SK-N-SH (cell line): Measurements from ENCODE around the gene TBP. TPM values are rescaled to one million over a fixed set of nuclear protein-coding genes. Genes with fewer than 3 reads are reported as not detected.

Source experiments
- CTCF ChIA-PET: fragments of 300-600, 350-600 bp; formaldehyde crosslinking; extraction: SDS; loops from one replicate; lab custom pipeline; 2021; lab: Yijun Ruan, JAX
- POLR2A ChIA-PET: fragments of 350-600 bp; sonication (Branson Sonifier 250); formaldehyde crosslinking; extraction: SDS; loops from one replicate; lab custom pipeline; 2020; ENCODE audit warnings: antibody characterized with exemption, inconsistent platforms; lab: Yijun Ruan, JAX
- DNase-seq: peaks from one replicate; pipeline ENCODE4 v3.0.0; 2012
- H2AFZ ChIP-seq: fragments of 200-600 bp; sonication (generic); 2 replicates; pipeline ENCODE4 v1.8.1; 2016; ENCODE audit warnings: antibody characterized with exemption, mild to moderate bottlenecking, low read depth
- H3F3A ChIP-seq: fragments of 200-600 bp; sonication (generic); replicated peaks from 2 replicates; pipeline ENCODE3; 2016; ENCODE audit warnings: antibody characterized with exemption, mild to moderate bottlenecking; ENCODE audit not compliant: insufficient read depth
- H3K27ac ChIP-seq, 2 experiments: fragments of 200-500 bp in 1 of 2; fragments of 200-600 bp in 1 of 2; sonication (Bioruptor generic) in 1 of 2; sonication (generic), shearing (Covaris generic) in 1 of 2; 2 replicates each; pipeline versions ENCODE4 v1.5.1 to v1.6.1; 2014 to 2016; ENCODE audit warnings: low read depth in 2 of 2, inconsistent platforms in 1 of 2, low read length in 1 of 2, mild to moderate bottlenecking in 1 of 2, mixed read lengths in 1 of 2
- H3K27me3 ChIP-seq: fragments of 200-600 bp; sonication (generic), shearing (Covaris generic); 2 replicates; pipeline ENCODE4 v1.6.1; 2016; ENCODE audit warnings: mixed run types; ENCODE audit not compliant: insufficient read depth
- H3K36me3 ChIP-seq, 2 experiments: fragments of 200-500 bp in 1 of 2; fragments of 200-600 bp in 1 of 2; sonication (Bioruptor generic) in 1 of 2; sonication (generic) in 1 of 2; replicated peaks in 1 of 2; 2 replicates each; pipeline versions ENCODE3 to v1.5.1; 2014 to 2016; ENCODE audit warnings: low read length in 1 of 2, mild to moderate bottlenecking in 1 of 2; ENCODE audit not compliant: insufficient read depth in 2 of 2, control insufficient read depth in 1 of 2
- H3K4me1 ChIP-seq, 2 experiments: fragments of 200-500 bp in 1 of 2; fragments of 200-600 bp in 1 of 2; sonication (Bioruptor generic) in 1 of 2; sonication (generic), shearing (Covaris generic) in 1 of 2; 2 replicates each; pipeline versions ENCODE4 v1.5.1 to v1.6.1; 2014 to 2016; ENCODE audit warnings: low read depth in 1 of 2, low read length in 1 of 2, mixed run types in 1 of 2; ENCODE audit not compliant: insufficient read depth in 2 of 2, control insufficient read depth in 1 of 2
- H3K4me2 ChIP-seq: fragments of 200-600 bp; sonication (generic), shearing (Covaris generic); 2 replicates; pipeline ENCODE4 v1.6.1; 2017; ENCODE audit warnings: mixed run types
- H3K4me3 ChIP-seq, 2 experiments: fragments of 200-500 bp in 1 of 2; fragments of 200-600 bp in 1 of 2; sonication (Bioruptor generic) in 1 of 2; sonication (generic), shearing (Covaris generic) in 1 of 2; 2 replicates each; pipeline versions ENCODE4 v1.5.1 to v1.8.1; 2014 to 2016; ENCODE audit warnings: low read depth in 2 of 2, inconsistent platforms in 1 of 2, low read length in 1 of 2, mild to moderate bottlenecking in 1 of 2, mixed read lengths in 1 of 2, moderate library complexity in 1 of 2
- H3K79me2 ChIP-seq: fragments of 200-600 bp; sonication (generic); 2 replicates; pipeline ENCODE4 v1.8.1; 2017; ENCODE audit warnings: mild to moderate bottlenecking; ENCODE audit not compliant: insufficient read depth
- H3K9ac ChIP-seq: fragments of 200-600 bp; sonication (generic); 2 replicates; pipeline ENCODE4 v1.6.1; 2017; ENCODE audit warnings: mixed run types
- H3K9me2 ChIP-seq: fragments of 200-600 bp; sonication (generic); 2 replicates; pipeline ENCODE4 v1.6.1; 2017; ENCODE audit warnings: mixed run types
- H3K9me3 ChIP-seq: fragments of 200-600 bp; sonication (generic); 2 replicates; pipeline ENCODE4 v1.6.1; 2017; ENCODE audit warnings: mixed run types, mild to moderate bottlenecking, moderate library complexity
- H4K20me1 ChIP-seq: fragments of 200-600 bp; sonication (generic); 2 replicates; pipeline ENCODE4 v1.6.1; 2017; ENCODE audit warnings: mild to moderate bottlenecking, mixed run types; ENCODE audit not compliant: insufficient read depth
- CHD2 ChIP-seq: fragments of 150-350 bp; IDR thresholded peaks from 2 replicates; pipeline ENCODE4 v1.6.1; 2018; ENCODE audit warnings: low read length; ENCODE audit not compliant: partially characterized antibody
- EP300 ChIP-seq, 2 experiments: IDR thresholded peaks; 2 replicates each; pipeline versions ENCODE4 v1.4.0 to v1.6.1; 2012; ENCODE audit warnings: borderline replicate concordance in 1 of 2, low read depth in 1 of 2, low read length in 1 of 2
- EZH2phosphoT487 ChIP-seq: fragments of 200-600 bp; sonication (generic); IDR thresholded peaks from 2 replicates; pipeline ENCODE4 v1.6.1; 2017; ENCODE audit warnings: low read depth, mixed run types, mild to moderate bottlenecking, antibody characterized with exemption, moderate library complexity, borderline replicate concordance
- FOSL2 ChIP-seq: IDR thresholded peaks from 2 replicates; pipeline ENCODE4 v1.4.0; 2012; ENCODE audit warnings: low read depth, mild to moderate bottlenecking, moderate library complexity, borderline replicate concordance
- FOXM1 ChIP-seq: IDR thresholded peaks from 2 replicates; pipeline ENCODE4 v1.4.0; 2012; ENCODE audit warnings: low read depth, mild to moderate bottlenecking
- GABPA ChIP-seq: IDR thresholded peaks from 2 replicates; pipeline ENCODE4 v1.4.0; 2012; ENCODE audit warnings: low read depth, mild to moderate bottlenecking
- IRF3 ChIP-seq: fragments of 150-350 bp; IDR thresholded peaks from 2 replicates; pipeline ENCODE4 v1.6.1; 2016; ENCODE audit warnings: mild to moderate bottlenecking, low read depth, low read length
- JUND ChIP-seq: IDR thresholded peaks from 2 replicates; pipeline ENCODE4 v1.4.0; 2012
- NRF1 ChIP-seq: IDR thresholded peaks from 2 replicates; pipeline ENCODE4 v1.6.1; 2012; ENCODE audit warnings: low read depth, mild to moderate bottlenecking, low read length
- PBX3 ChIP-seq: IDR thresholded peaks from 2 replicates; pipeline ENCODE4; 2012
- POLR2AphosphoS5 ChIP-seq: IDR thresholded peaks from 2 replicates; pipeline ENCODE4 v1.6.1; 2012; ENCODE audit warnings: low read depth, low read length
- RCOR1 ChIP-seq: fragments of 150-350 bp; IDR thresholded peaks from 2 replicates; pipeline ENCODE4 v1.6.1; 2017; ENCODE audit warnings: antibody characterized with exemption, low read length
- RFX5 ChIP-seq: IDR thresholded peaks from 2 replicates; pipeline ENCODE4 v1.6.1; 2012; ENCODE audit warnings: mild to moderate bottlenecking, improper control_type of control experiment, low read length
- TAF1 ChIP-seq: IDR thresholded peaks from 2 replicates; pipeline ENCODE4 v1.6.1; 2012; ENCODE audit warnings: low read depth, mild to moderate bottlenecking, low read length, moderate library complexity, borderline replicate concordance
- TCF12 ChIP-seq: IDR thresholded peaks from 2 replicates; pipeline ENCODE4 v1.4.0; 2012
- USF2 ChIP-seq: fragments of 150-350 bp; IDR thresholded peaks from 2 replicates; pipeline ENCODE4 v1.6.1; 2017; ENCODE audit warnings: antibody characterized with exemption, low read length, low read depth, borderline replicate concordance
- WGBS: methylation state at CpG from one replicate; pipeline ENCODE4 v1.1.6; 2017; ENCODE audit warnings: low lambda C conversion rate; 5-methylcytosine and 5-hydroxymethylcytosine counted together
- polyA plus RNA-seq, 3 experiments: library from polyadenylated mRNA; depleted of rRNA; stranded (reverse); fragments of >200 nt; gene quantifications; 2 replicates each; pipeline ENCODE4 v1.2.3, GENCODE V29; 2012

TBP gene
- polyA plus RNA-seq, 1 of the 3 experiments (the other 2 are of a cell fraction) = 45.5 TPM

GRCh38 chr6:170514908-170515307, 39.3 kb upstream of the TBP start:
- no peak overlapping the region for H2AFZ ChIP-seq
- H3K27ac ChIP-seq = no peak overlapping the region
- ChIA-PET CTCF (interaction anchor here (0.6 to 4.9 kb wide), 2 partner anchors 683 to 724 kb away, joined by 3 to 21 read pairs; no protein-coding TSS in a partner anchor), POLR2A (no interaction called here)
- H3K79me2 ChIP-seq = no peaks in the 10 kb centered on the region
- no peak overlapping the region for H3K4me3 ChIP-seq
- no peaks in the 10 kb centered on the region for H3K36me3 ChIP-seq
- WGBS = 81% methylated on average over 1 of the region's 1 CpG
- H3K9me2 ChIP-seq = no peaks in the 10 kb centered on the region
- no peaks in the 10 kb centered on the region for H3F3A ChIP-seq
- H3K4me1 ChIP-seq = no peaks in the 10 kb centered on the region
- H3K4me2 ChIP-seq = no peak overlapping the region
- DNase-seq = no peak
- H3K9me3 ChIP-seq = peaks cover 3% of the 10 kb centered on the region; the same call in 1 of the 2 replicates
- no peak overlapping the region for H3K9ac ChIP-seq
- H3K27me3 ChIP-seq = no peaks in the 10 kb centered on the region
- no peak for TF ChIP-seq USF2
- TF ChIP-seq CHD2 = no peak
- no peak for TF ChIP-seq NRF1
- TF ChIP-seq PBX3 = no peak
- TF ChIP-seq GABPA = no peak
- no peak for TF ChIP-seq TCF12
- TF ChIP-seq RFX5 = no peak
- TF ChIP-seq EP300 (IDR thresholded peaks at IDR 0.05; ENCODE audit: borderline replicate concordance in 1 of 2, low read depth in 1 of 2, low read length in 1 of 2) = no peak
- no peak for TF ChIP-seq EZH2phosphoT487
- no peak for TF ChIP-seq FOSL2
- no peak for TF ChIP-seq JUND
- no peak for TF ChIP-seq POLR2AphosphoS5
- TF ChIP-seq FOXM1 = no peak
- no peak for TF ChIP-seq TAF1
- no peak for TF ChIP-seq IRF3
- TF ChIP-seq RCOR1 = no peak
- no peaks in the 10 kb centered on the region for H4K20me1 ChIP-seq
